ENCODE measurements around the gene UCK2. TPM values are rescaled to one million over a fixed set of nuclear protein-coding genes. Genes with fewer than 3 reads are reported as not detected.

The UCK2 gene
- total RNA-seq, 1 donor from 2014 or later, result 111 TPM

DNA sequence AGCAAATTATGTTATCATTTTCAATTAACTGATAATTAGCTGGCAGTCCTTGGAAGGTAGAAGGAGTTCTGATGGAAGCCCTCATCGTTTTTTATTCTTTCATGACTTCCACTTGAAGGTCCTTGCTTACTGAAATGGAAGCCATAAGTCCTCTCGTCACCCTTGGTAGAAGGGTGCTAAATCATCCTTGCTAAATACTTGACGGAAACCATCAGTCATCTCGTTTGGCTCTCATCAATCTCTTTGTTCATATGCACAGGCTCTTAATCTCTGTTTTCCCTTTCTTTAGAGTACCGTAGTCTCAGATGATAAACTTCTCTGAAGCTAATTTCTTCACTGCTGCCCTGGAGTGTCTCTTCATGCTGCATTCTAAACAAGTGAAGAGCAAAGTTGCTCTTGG is 34.5 kb downstream of the UCK2 start:
- H3K9me3 Mint-ChIP-seq (ENCODE audit: unreplicated experiment), result no peaks in the 10 kb centered on the region
- H3K36me3 Mint-ChIP-seq (ENCODE audit: low read depth, unreplicated experiment), result peaks cover 5% of the 10 kb centered on the region
- H3K27ac ChIP-seq (ENCODE audit: low read depth, low read length), result no peak overlapping the region
- peaks cover 83% of the 10 kb centered on the region for H4K20me1 ChIP-seq (ENCODE audit: insufficient read depth, low read length)
- peaks cover 4% of the 10 kb centered on the region for H3K4me1 ChIP-seq (ENCODE audit: insufficient read depth, low read length)
- H3K4me3 ChIP-seq (ENCODE audit: insufficient read depth, low read depth, low read length), result no peak overlapping the region
- H3K27ac Mint-ChIP-seq (ENCODE audit: unreplicated experiment), result no peak overlapping the region
- TF ChIP-seq EZH2 (IDR thresholded peaks at IDR 0.05; ENCODE audit: insufficient read depth, low read length), result no peak
- TF ChIP-seq, protein P1, sequence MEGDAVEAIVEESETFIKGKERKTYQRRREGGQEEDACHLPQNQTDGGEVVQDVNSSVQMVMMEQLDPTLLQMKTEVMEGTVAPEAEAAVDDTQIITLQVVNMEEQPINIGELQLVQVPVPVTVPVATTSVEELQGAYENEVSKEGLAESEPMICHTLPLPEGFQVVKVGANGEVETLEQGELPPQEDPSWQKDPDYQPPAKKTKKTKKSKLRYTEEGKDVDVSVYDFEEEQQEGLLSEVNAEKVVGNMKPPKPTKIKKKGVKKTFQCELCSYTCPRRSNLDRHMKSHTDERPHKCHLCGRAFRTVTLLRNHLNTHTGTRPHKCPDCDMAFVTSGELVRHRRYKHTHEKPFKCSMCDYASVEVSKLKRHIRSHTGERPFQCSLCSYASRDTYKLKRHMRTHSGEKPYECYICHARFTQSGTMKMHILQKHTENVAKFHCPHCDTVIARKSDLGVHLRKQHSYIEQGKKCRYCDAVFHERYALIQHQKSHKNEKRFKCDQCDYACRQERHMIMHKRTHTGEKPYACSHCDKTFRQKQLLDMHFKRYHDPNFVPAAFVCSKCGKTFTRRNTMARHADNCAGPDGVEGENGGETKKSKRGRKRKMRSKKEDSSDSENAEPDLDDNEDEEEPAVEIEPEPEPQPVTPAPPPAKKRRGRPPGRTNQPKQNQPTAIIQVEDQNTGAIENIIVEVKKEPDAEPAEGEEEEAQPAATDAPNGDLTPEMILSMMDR (IDR thresholded peaks at IDR 0.05; ENCODE audit: insufficient read depth, low read depth, low read length), result no peak
- H3K4me2 ChIP-seq (ENCODE audit: low read length), result no peak overlapping the region
- H3K79me2 ChIP-seq (ENCODE audit: insufficient read depth, low read length), result peaks cover 93% of the 10 kb centered on the region
- no peaks in the 10 kb centered on the region for H3K27me3 ChIP-seq (ENCODE audit: insufficient read depth, low read length)
- no peak overlapping the region for H2AFZ ChIP-seq (ENCODE audit: low read depth, low read length)
- no peaks in the 10 kb centered on the region for H3K27me3 Mint-ChIP-seq (ENCODE audit: low read depth, unreplicated experiment)
- FAIRE-seq, result no peak
- no peaks in the 10 kb centered on the region for H3K9me3 ChIP-seq (ENCODE audit: insufficient read depth, low read depth, low read length)
- no peak for DNase-seq (ENCODE audit: low read depth)
- H3K4me3 Mint-ChIP-seq (ENCODE audit: unreplicated experiment), result no peak overlapping the region
- no peaks in the 10 kb centered on the region for H3K36me3 ChIP-seq (ENCODE audit: insufficient read depth, low read length)
- H3K4me1 Mint-ChIP-seq (ENCODE audit: low read depth, unreplicated experiment), result peaks cover 45% of the 10 kb centered on the region
- no peak overlapping the region for H3K9ac ChIP-seq (ENCODE audit: low read length)

DNA sequence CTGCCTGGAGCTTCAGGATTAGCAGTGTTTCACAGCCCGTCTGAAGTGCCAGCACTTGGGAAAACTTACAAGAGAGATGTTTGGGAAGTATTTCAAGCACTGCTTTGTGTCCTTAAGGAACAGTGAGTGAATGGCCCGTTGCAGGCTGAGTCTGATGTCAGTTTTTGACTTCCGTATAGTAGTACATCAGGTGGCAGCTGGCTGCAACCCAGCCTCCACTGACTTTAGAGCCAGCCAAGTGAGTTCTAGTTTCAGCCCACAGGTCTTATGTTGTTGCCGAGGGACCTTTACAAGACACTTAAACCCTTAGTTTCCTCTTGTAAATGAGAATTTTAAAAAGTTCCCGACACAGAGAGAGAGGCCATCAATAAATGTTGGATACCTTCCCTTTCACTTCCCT is 35.0 kb downstream of the UCK2 start:
- Mint-ChIP-seq H3K4me1 (ENCODE audit: low read depth, unreplicated experiment) (peaks cover 40% of the 10 kb centered on the region), H3K9me3 (ENCODE audit: unreplicated experiment) (no peaks in the 10 kb centered on the region), H3K4me3 (ENCODE audit: unreplicated experiment) (no peak overlapping the region), H3K27ac (ENCODE audit: unreplicated experiment) (no peak overlapping the region), H3K27me3 (ENCODE audit: low read depth, unreplicated experiment) (no peaks in the 10 kb centered on the region), H3K36me3 (ENCODE audit: low read depth, unreplicated experiment) (peaks cover 5% of the 10 kb centered on the region)
- FAIRE-seq (no peak), DNase-seq (ENCODE audit: low read depth) (no peak)
- Histone ChIP-seq H3K4me3 (ENCODE audit: insufficient read depth, low read depth, low read length) (no peak overlapping the region), H3K27me3 (ENCODE audit: insufficient read depth, low read length) (no peaks in the 10 kb centered on the region), H3K79me2 (ENCODE audit: insufficient read depth, low read length) (peaks cover 93% of the 10 kb centered on the region), H3K4me2 (ENCODE audit: low read length) (no peak overlapping the region), H4K20me1 (ENCODE audit: insufficient read depth, low read length) (peaks cover 83% of the 10 kb centered on the region), H3K4me1 (ENCODE audit: insufficient read depth, low read length) (no peaks in the 10 kb centered on the region), H3K27ac (ENCODE audit: low read depth, low read length) (no peak overlapping the region), H3K9ac (ENCODE audit: low read length) (no peak overlapping the region), H3K9me3 (ENCODE audit: insufficient read depth, low read depth, low read length) (no peaks in the 10 kb centered on the region), H3K36me3 (ENCODE audit: insufficient read depth, low read length) (no peaks in the 10 kb centered on the region), H2AFZ (ENCODE audit: low read depth, low read length) (no peak overlapping the region)
- TF ChIP-seq EZH2 (IDR thresholded peaks at IDR 0.05; ENCODE audit: insufficient read depth, low read length), result no peak
- TF ChIP-seq, protein P1 (IDR thresholded peaks at IDR 0.05; ENCODE audit: insufficient read depth, low read depth, low read length), result no peak

DNA sequence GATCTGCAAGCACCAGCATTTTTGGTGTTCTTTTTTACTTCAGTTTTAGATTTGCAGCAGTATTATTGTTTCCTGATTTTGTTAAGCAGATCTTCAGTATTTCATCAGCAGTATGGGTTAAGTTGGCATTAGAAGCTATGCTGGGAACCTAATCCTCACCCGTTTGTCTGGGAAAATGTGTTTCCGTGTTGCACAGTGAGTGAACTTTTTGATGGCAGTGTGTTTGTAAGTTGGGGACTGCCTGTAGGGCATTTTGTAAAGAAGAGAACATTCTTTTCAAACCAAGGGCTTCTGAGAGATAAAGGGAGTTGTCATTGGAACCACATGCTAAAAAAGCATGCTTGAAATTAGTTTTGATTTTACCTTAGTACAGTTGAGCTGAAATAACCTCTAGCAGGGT is 35.9 kb downstream of the UCK2 start:
- H3K4me2 ChIP-seq (ENCODE audit: low read length), result no peak overlapping the region
- H3K27ac Mint-ChIP-seq (ENCODE audit: unreplicated experiment), result no peak overlapping the region
- TF ChIP-seq EZH2 (IDR thresholded peaks at IDR 0.05; ENCODE audit: insufficient read depth, low read length), result no peak
- TF ChIP-seq, protein P1 (IDR thresholded peaks at IDR 0.05; ENCODE audit: insufficient read depth, low read depth, low read length), result no peak
- H3K4me1 ChIP-seq (ENCODE audit: insufficient read depth, low read length), result no peaks in the 10 kb centered on the region
- FAIRE-seq (no peak), DNase-seq (ENCODE audit: low read depth) (no peak)
- H3K9me3 Mint-ChIP-seq (ENCODE audit: unreplicated experiment), result no peaks in the 10 kb centered on the region
- H3K27me3 ChIP-seq (ENCODE audit: insufficient read depth, low read length), result no peaks in the 10 kb centered on the region
- no peak overlapping the region for H3K4me3 Mint-ChIP-seq (ENCODE audit: unreplicated experiment)
- H3K36me3 ChIP-seq (ENCODE audit: insufficient read depth, low read length), result no peaks in the 10 kb centered on the region
- no peak overlapping the region for H3K4me3 ChIP-seq (ENCODE audit: insufficient read depth, low read depth, low read length)
- peaks cover 36% of the 10 kb centered on the region for H3K4me1 Mint-ChIP-seq (ENCODE audit: low read depth, unreplicated experiment)
- no peak overlapping the region for H2AFZ ChIP-seq (ENCODE audit: low read depth, low read length)
- H3K9me3 ChIP-seq (ENCODE audit: insufficient read depth, low read depth, low read length), result no peaks in the 10 kb centered on the region
- peaks cover 83% of the 10 kb centered on the region for H4K20me1 ChIP-seq (ENCODE audit: insufficient read depth, low read length)
- H3K79me2 ChIP-seq (ENCODE audit: insufficient read depth, low read length), result peaks cover 93% of the 10 kb centered on the region
- H3K27ac ChIP-seq (ENCODE audit: low read depth, low read length), result no peak overlapping the region
- peaks cover 5% of the 10 kb centered on the region for H3K36me3 Mint-ChIP-seq (ENCODE audit: low read depth, unreplicated experiment)
- H3K27me3 Mint-ChIP-seq (ENCODE audit: low read depth, unreplicated experiment), result no peaks in the 10 kb centered on the region
- no peak overlapping the region for H3K9ac ChIP-seq (ENCODE audit: low read length)
